Measurements from ENCODE around the gene CEACAM18.

CEACAM18 gene

GRCh38 chr19:51503286-51503817 is 25.0 kb downstream of the CEACAM18 start:
- H3K4me1 Mint-ChIP-seq, result peaks cover 18% of the 10 kb centered on the region
- peaks cover 18% of the 10 kb centered on the region for H3K27me3 Mint-ChIP-seq
- DNase-seq, result no peak
- ATAC-seq, result no peak
- no peak overlapping the region for H3K27ac Mint-ChIP-seq
- peaks cover 6 to 25% of the 10 kb centered on the region in 2 donors for H3K9me3 Mint-ChIP-seq
- H3K4me3 Mint-ChIP-seq, result no peak overlapping the region

- peaks cover 18% of the 10 kb centered on the region for H3K4me1 Mint-ChIP-seq
- peaks cover 6 to 25% of the 10 kb centered on the region in 2 donors for H3K9me3 Mint-ChIP-seq
- DNase-seq, result no peak
- no peak overlapping the region for H3K4me3 Mint-ChIP-seq
- no peak for ATAC-seq
- H3K27ac Mint-ChIP-seq, result no peak overlapping the region
- peaks cover 18% of the 10 kb centered on the region for H3K27me3 Mint-ChIP-seq
These were observed 25.6 kb downstream of the CEACAM18 start for GRCh38 chr19:51503896-51504295.

GRCh38 chr19:51505904-51506303 is 27.6 kb downstream of the CEACAM18 start:
- Mint-ChIP-seq H3K27me3 (peaks cover 24% of the 10 kb centered on the region), H3K27ac (no peak overlapping the region), H3K9me3 (peaks cover 6 to 25% of the 10 kb centered on the region in 2 donors), H3K4me3 (no peak overlapping the region), H3K4me1 (peaks cover 15% of the 10 kb centered on the region)
- DNase-seq (no peak), ATAC-seq (no peak)

- H3K4me3 Mint-ChIP-seq, result no peak overlapping the region
- H3K27ac Mint-ChIP-seq, result no peak overlapping the region
- H3K4me1 Mint-ChIP-seq, result peaks cover 8% of the 10 kb centered on the region
- peaks cover 6 to 25% of the 10 kb centered on the region in 2 donors for H3K9me3 Mint-ChIP-seq
- peaks cover 30% of the 10 kb centered on the region for H3K27me3 Mint-ChIP-seq
- DNase-seq (no peak), ATAC-seq (no peak)
These were observed 28.9 kb downstream of the CEACAM18 start for GRCh38 chr19:51507192-51507591.

GRCh38 chr19:51507640-51508058 is 29.3 kb downstream of the CEACAM18 start:
- no peak overlapping the region for H3K27ac Mint-ChIP-seq
- peaks cover 34% of the 10 kb centered on the region for H3K27me3 Mint-ChIP-seq
- H3K9me3 Mint-ChIP-seq, result peaks cover 6 to 25% of the 10 kb centered on the region in 2 donors
- DNase-seq (no peak), ATAC-seq (no peak)
- peaks cover 6% of the 10 kb centered on the region for H3K4me1 Mint-ChIP-seq
- H3K4me3 Mint-ChIP-seq, result no peak overlapping the region

- peaks cover 6 to 19% of the 10 kb centered on the region in 2 donors for H3K9me3 Mint-ChIP-seq
- H3K4me1 Mint-ChIP-seq, result peaks cover 6% of the 10 kb centered on the region
- H3K27me3 Mint-ChIP-seq, result peaks cover 40% of the 10 kb centered on the region
- H3K4me3 Mint-ChIP-seq, result no peak overlapping the region
- H3K27ac Mint-ChIP-seq, result no peak overlapping the region
- no peak for DNase-seq
- ATAC-seq, result no peak
These were observed 29.9 kb downstream of the CEACAM18 start for GRCh38 chr19:51508059-51508733.

- H3K27ac Mint-ChIP-seq, result no peak overlapping the region
- peaks cover 49% of the 10 kb centered on the region for H3K27me3 Mint-ChIP-seq
- ATAC-seq (no peak), DNase-seq (no peak)
- H3K4me1 Mint-ChIP-seq, result peaks cover 6% of the 10 kb centered on the region
- peaks cover 0 to 2% of the 10 kb centered on the region in 2 donors for H3K9me3 Mint-ChIP-seq
- no peak overlapping the region for H3K4me3 Mint-ChIP-seq
These were observed 31.7 kb downstream of the CEACAM18 start for GRCh38 chr19:51509823-51510660.

- H3K9me3 Mint-ChIP-seq, result no peaks in the 10 kb centered on the region
- DNase-seq, result peak in 1 of 2 donors; percentile 21
- no peak overlapping the region for H3K4me3 Mint-ChIP-seq
- no peak overlapping the region for H3K27ac Mint-ChIP-seq
- peak; percentile 60 for ATAC-seq
- peaks cover 49% of the 10 kb centered on the region for H3K27me3 Mint-ChIP-seq
- H3K4me1 Mint-ChIP-seq, result peaks cover 6% of the 10 kb centered on the region
These were observed 33.0 kb downstream of the CEACAM18 start for GRCh38 chr19:51511353-51511752.

- Mint-ChIP-seq H3K4me3 (no peak overlapping the region), H3K9me3 (no peaks in the 10 kb centered on the region), H3K4me1 (peaks cover 6% of the 10 kb centered on the region), H3K27me3 (peaks cover 58% of the 10 kb centered on the region), H3K27ac (no peak overlapping the region)
- ATAC-seq (no peak), DNase-seq (no peak)
These were observed 35.6 kb downstream of the CEACAM18 start for GRCh38 chr19:51513968-51514367.

GRCh38 chr19:51514866-51515481 is 36.6 kb downstream of the CEACAM18 start:
- ATAC-seq, result peak; percentile 66
- Mint-ChIP-seq H3K27me3 (peaks cover 54% of the 10 kb centered on the region), H3K9me3 (no peaks in the 10 kb centered on the region), H3K4me3 (no peak overlapping the region), H3K27ac (no peak overlapping the region), H3K4me1 (peaks cover 6% of the 10 kb centered on the region)
- peak in 1 of 2 donors; percentile 31 for DNase-seq

GRCh38 chr19:51520728-51521127 is 42.4 kb downstream of the CEACAM18 start:
- DNase-seq (no peak), ATAC-seq (no peak)
- Mint-ChIP-seq H3K9me3 (no peaks in the 10 kb centered on the region), H3K4me1 (no peaks in the 10 kb centered on the region), H3K27ac (no peak overlapping the region), H3K27me3 (peaks cover 46% of the 10 kb centered on the region), H3K4me3 (no peak overlapping the region)

GRCh38 chr19:51521357-51521756 is 43.0 kb downstream of the CEACAM18 start:
- Mint-ChIP-seq H3K4me3 (no peak overlapping the region), H3K4me1 (no peaks in the 10 kb centered on the region), H3K27me3 (peaks cover 47% of the 10 kb centered on the region), H3K9me3 (no peaks in the 10 kb centered on the region), H3K27ac (no peak overlapping the region)
- ATAC-seq (no peak), DNase-seq (no peak)

- Mint-ChIP-seq H3K4me1 (no peaks in the 10 kb centered on the region), H3K9me3 (no peaks in the 10 kb centered on the region), H3K27me3 (peaks cover 50% of the 10 kb centered on the region), H3K4me3 (no peak overlapping the region), H3K27ac (no peak overlapping the region)
- DNase-seq (no peak), ATAC-seq (no peak)
These were observed 43.4 kb downstream of the CEACAM18 start for GRCh38 chr19:51521781-51522180.

GRCh38 chr19:51524666-51525264 is 46.4 kb downstream of the CEACAM18 start:
- no peak for DNase-seq
- no peaks in the 10 kb centered on the region for H3K4me1 Mint-ChIP-seq
- no peaks in the 10 kb centered on the region for H3K9me3 Mint-ChIP-seq

GRCh38 chr19:51525651-51526050 is 47.3 kb downstream of the CEACAM18 start:
- peaks cover 65% of the 10 kb centered on the region for H3K27me3 Mint-ChIP-seq
- no peak overlapping the region for H3K27ac Mint-ChIP-seq
- no peak for ATAC-seq
- H3K9me3 Mint-ChIP-seq, result no peaks in the 10 kb centered on the region
- no peak for DNase-seq
- H3K4me1 Mint-ChIP-seq, result no peaks in the 10 kb centered on the region
- H3K4me3 Mint-ChIP-seq, result no peak overlapping the region

More at GRCh38 chr19:51524666-51525264, 46.4 kb downstream of the CEACAM18 start:
- H3K27me3 Mint-ChIP-seq, result peaks cover 56% of the 10 kb centered on the region
- ATAC-seq, result no peak
- H3K4me3 Mint-ChIP-seq, result no peak overlapping the region
- H3K27ac Mint-ChIP-seq, result no peak overlapping the region
